Measurements from ENCODE around the gene TRIM62.

DNA sequence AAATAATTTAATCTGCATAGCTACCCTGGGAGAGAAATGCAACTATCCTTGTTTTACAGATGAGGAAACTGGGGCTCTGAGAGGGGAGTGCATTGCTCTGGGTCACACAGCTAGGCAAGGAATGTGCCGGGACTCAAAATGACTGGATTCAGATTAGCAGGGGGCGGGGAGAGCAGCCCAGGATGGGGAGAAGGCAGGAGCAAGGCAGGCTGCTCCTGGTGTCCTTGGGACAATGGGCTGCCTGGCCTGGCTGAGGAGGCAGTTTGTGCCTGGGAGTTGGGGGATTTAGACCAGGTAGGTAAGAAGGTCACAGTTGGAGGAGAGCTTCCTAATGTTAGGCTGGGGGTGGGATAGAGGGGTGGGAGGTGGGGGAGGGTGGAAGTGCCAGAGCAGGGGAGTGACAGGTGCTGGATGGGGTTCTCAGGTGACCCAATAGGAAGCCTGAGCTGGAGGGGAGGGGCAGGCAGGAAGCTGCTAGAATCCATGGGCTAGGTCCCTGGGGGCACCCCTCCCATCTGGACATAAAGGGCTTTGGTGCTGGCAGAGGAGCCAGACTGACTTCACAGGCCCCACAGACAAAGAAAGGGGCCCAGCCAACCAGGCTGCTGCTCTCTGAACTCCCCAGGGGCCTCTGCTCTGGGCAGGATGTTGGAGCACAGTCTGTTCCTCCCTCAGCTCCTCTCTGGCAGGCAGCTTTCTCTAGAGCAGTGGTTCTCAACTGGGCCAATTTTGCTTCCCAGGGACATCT is 29.0 kb downstream of the TRIM62 start:
- TF ChIP-seq, protein P1, sequence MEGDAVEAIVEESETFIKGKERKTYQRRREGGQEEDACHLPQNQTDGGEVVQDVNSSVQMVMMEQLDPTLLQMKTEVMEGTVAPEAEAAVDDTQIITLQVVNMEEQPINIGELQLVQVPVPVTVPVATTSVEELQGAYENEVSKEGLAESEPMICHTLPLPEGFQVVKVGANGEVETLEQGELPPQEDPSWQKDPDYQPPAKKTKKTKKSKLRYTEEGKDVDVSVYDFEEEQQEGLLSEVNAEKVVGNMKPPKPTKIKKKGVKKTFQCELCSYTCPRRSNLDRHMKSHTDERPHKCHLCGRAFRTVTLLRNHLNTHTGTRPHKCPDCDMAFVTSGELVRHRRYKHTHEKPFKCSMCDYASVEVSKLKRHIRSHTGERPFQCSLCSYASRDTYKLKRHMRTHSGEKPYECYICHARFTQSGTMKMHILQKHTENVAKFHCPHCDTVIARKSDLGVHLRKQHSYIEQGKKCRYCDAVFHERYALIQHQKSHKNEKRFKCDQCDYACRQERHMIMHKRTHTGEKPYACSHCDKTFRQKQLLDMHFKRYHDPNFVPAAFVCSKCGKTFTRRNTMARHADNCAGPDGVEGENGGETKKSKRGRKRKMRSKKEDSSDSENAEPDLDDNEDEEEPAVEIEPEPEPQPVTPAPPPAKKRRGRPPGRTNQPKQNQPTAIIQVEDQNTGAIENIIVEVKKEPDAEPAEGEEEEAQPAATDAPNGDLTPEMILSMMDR (IDR thresholded peaks at IDR 0.05): no peak
- TF ChIP-seq POLR2AphosphoS5 (IDR thresholded peaks at IDR 0.05): no peak
- no peak for TF ChIP-seq POLR2A (IDR thresholded peaks at IDR 0.05)
- no peak for TF ChIP-seq EP300 (IDR thresholded peaks at IDR 0.05)
